Measurements from ENCODE around the gene MACROD2. TPM values are rescaled to one million over a fixed set of nuclear protein-coding genes. Genes with fewer than 3 reads are reported as not detected.

MACROD2 gene
- polyA plus RNA-seq, 1 donor from 2014 or later, result 23.2 TPM

GRCh38 chr20:14005996-14006395 is 10.7 kb downstream of the MACROD2 start:
- no peak overlapping the region for H2AFZ ChIP-seq (ENCODE audit: low read depth, low read length)
- TF ChIP-seq EZH2 (IDR thresholded peaks at IDR 0.05; ENCODE audit: borderline replicate concordance, insufficient read depth, low read length, poor library complexity, severe bottlenecking) (no peak), SMC3 (conservative IDR thresholded peaks at IDR 0.05; ENCODE audit: poor library complexity) (no peak), RAD21 (conservative IDR thresholded peaks at IDR 0.05) (no peak), TAF1 (IDR thresholded peaks at IDR 0.05; ENCODE audit: low read depth) (no peak), MXI1 (conservative IDR thresholded peaks at IDR 0.05; ENCODE audit: poor library complexity, severe bottlenecking) (no peak), POLR2AphosphoS5 (IDR thresholded peaks at IDR 0.05) (no peak), EP300 (conservative IDR thresholded peaks at IDR 0.05; ENCODE audit: poor library complexity, severe bottlenecking) (no peak)
- TF ChIP-seq, protein P1, sequence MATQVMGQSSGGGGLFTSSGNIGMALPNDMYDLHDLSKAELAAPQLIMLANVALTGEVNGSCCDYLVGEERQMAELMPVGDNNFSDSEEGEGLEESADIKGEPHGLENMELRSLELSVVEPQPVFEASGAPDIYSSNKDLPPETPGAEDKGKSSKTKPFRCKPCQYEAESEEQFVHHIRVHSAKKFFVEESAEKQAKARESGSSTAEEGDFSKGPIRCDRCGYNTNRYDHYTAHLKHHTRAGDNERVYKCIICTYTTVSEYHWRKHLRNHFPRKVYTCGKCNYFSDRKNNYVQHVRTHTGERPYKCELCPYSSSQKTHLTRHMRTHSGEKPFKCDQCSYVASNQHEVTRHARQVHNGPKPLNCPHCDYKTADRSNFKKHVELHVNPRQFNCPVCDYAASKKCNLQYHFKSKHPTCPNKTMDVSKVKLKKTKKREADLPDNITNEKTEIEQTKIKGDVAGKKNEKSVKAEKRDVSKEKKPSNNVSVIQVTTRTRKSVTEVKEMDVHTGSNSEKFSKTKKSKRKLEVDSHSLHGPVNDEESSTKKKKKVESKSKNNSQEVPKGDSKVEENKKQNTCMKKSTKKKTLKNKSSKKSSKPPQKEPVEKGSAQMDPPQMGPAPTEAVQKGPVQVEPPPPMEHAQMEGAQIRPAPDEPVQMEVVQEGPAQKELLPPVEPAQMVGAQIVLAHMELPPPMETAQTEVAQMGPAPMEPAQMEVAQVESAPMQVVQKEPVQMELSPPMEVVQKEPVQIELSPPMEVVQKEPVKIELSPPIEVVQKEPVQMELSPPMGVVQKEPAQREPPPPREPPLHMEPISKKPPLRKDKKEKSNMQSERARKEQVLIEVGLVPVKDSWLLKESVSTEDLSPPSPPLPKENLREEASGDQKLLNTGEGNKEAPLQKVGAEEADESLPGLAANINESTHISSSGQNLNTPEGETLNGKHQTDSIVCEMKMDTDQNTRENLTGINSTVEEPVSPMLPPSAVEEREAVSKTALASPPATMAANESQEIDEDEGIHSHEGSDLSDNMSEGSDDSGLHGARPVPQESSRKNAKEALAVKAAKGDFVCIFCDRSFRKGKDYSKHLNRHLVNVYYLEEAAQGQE (IDR thresholded peaks at IDR 0.05; ENCODE audit: borderline replicate concordance), result no peak
- no peaks in the 10 kb centered on the region for H3K36me3 ChIP-seq (ENCODE audit: insufficient read depth, low read length)
- no peaks in the 10 kb centered on the region for H3K9me2 ChIP-seq (ENCODE audit: insufficient read depth, low read length)
- no peaks in the 10 kb centered on the region for H3K79me2 ChIP-seq (replicated peaks; ENCODE audit: insufficient read depth, low read length)
- H3K27ac ChIP-seq (ENCODE audit: low read length), result no peak overlapping the region
- no peak overlapping the region for H3K9ac ChIP-seq (ENCODE audit: low read length)
- H4K20me1 ChIP-seq (ENCODE audit: insufficient read depth), result no peaks in the 10 kb centered on the region
- no peak overlapping the region for H3K4me2 ChIP-seq (ENCODE audit: low read length)
- H3K4me3 ChIP-seq (ENCODE audit: low read length), result no peak overlapping the region
- no peaks in the 10 kb centered on the region for H3F3A ChIP-seq (ENCODE audit: insufficient read depth, low read length, poor library complexity, severe bottlenecking)
- no peaks in the 10 kb centered on the region for H3K27me3 ChIP-seq (ENCODE audit: insufficient read depth, low read depth, low read length)
- H3K9me3 ChIP-seq (ENCODE audit: low read length), result no peaks in the 10 kb centered on the region

DNA sequence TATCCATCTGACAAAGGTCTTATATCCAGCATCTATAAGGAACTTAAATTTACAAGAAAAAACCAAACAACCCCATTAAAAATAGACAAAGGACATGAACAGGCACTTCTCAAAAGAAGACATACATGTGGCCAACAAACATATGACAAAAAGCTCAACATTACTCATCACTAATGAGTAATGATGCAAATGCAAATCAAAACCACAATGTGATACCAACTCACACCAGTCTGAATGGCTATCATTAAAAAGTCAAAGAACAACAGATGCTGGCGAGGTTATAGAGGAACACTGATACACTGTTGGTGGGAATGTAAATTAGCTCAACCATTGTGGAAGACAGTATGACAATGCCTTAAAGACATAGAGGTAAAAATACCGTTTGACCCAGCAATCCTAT is 13.9 kb downstream of the MACROD2 start:
- H3K27me3 ChIP-seq (ENCODE audit: insufficient read depth, low read depth, low read length), result no peaks in the 10 kb centered on the region
- no peaks in the 10 kb centered on the region for H3K9me3 ChIP-seq (ENCODE audit: low read length)
- H3K9me2 ChIP-seq (ENCODE audit: insufficient read depth, low read length), result no peaks in the 10 kb centered on the region
- H4K20me1 ChIP-seq (ENCODE audit: insufficient read depth), result no peaks in the 10 kb centered on the region
- no peaks in the 10 kb centered on the region for H3F3A ChIP-seq (ENCODE audit: insufficient read depth, low read length, poor library complexity, severe bottlenecking)
- H3K4me3 ChIP-seq (ENCODE audit: low read length), result no peak overlapping the region
- no peaks in the 10 kb centered on the region for H3K79me2 ChIP-seq (replicated peaks; ENCODE audit: insufficient read depth, low read length)
- no peak overlapping the region for H3K9ac ChIP-seq (ENCODE audit: low read length)
- H3K36me3 ChIP-seq (ENCODE audit: insufficient read depth, low read length), result no peaks in the 10 kb centered on the region
- no peak overlapping the region for H2AFZ ChIP-seq (ENCODE audit: low read depth, low read length)
- TF ChIP-seq POLR2AphosphoS5 (IDR thresholded peaks at IDR 0.05) (no peak), EZH2 (IDR thresholded peaks at IDR 0.05; ENCODE audit: borderline replicate concordance, insufficient read depth, low read length, poor library complexity, severe bottlenecking) (no peak), CTCF (IDR thresholded peaks at IDR 0.05; ENCODE audit: poor library complexity, severe bottlenecking) (no peak), TAF1 (IDR thresholded peaks at IDR 0.05; ENCODE audit: low read depth) (no peak), RAD21 (conservative IDR thresholded peaks at IDR 0.05) (no peak), MXI1 (conservative IDR thresholded peaks at IDR 0.05; ENCODE audit: poor library complexity, severe bottlenecking) (no peak), EP300 (conservative IDR thresholded peaks at IDR 0.05; ENCODE audit: poor library complexity, severe bottlenecking) (no peak), SMC3 (conservative IDR thresholded peaks at IDR 0.05; ENCODE audit: poor library complexity) (no peak)
- TF ChIP-seq, protein P1 (IDR thresholded peaks at IDR 0.05; ENCODE audit: borderline replicate concordance), result no peak
- H3K27ac ChIP-seq (ENCODE audit: low read length), result no peak overlapping the region
- no peak overlapping the region for H3K4me2 ChIP-seq (ENCODE audit: low read length)
